ENCODE results near the gene IL22RA2. TPM values are rescaled to one million over a fixed set of nuclear protein-coding genes. Genes with fewer than 3 reads are reported as not detected.

Gene IL22RA2
- total RNA-seq, 1 experiment from 2014 or later = not detected

DNA sequence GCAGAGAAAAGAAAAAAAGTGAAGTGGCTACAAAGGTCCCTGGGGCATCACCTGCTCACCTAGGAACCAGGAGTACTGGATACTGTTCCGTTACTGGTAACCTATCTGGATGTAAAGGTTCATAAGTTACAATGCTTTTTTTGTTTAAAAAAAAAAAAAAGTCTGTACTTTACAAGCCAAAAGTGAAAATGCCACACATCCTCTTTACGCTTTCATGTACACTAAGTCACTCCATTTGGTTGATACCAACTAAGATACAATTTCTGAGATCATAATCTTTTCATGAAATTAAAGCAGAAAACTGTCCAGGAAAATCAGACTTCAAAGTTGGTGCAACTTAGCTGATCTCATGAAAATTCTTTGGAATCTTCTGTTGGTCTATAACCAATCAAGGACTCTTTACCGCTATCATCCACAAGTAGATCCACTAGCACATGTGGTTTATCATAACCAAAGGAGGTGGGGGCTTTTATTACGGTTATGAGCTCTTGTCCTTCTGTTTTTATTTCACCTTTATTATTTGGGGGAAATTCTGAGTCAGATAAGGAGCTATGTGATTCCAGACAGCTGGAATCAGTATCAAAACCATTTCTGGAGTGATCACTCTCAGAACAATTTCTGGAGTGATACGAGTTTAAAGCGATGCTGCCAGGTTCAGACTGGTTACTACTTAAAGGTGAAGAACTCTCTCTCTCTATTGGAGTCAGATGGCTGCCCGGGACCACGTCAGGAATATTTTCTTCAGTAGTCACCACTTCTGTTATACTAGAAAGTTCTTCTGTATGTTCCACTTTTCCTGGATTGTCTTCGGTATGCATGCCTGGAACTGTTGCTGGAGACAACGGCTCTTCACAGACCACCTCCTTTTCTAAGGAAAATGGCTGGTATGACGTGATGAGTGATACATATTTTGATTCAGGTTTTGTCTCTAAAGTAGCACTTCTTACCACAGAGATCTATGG is 24.5 kb upstream of the IL22RA2 start:
- no peak for DNase-seq (ENCODE audit: low read depth)

DNA sequence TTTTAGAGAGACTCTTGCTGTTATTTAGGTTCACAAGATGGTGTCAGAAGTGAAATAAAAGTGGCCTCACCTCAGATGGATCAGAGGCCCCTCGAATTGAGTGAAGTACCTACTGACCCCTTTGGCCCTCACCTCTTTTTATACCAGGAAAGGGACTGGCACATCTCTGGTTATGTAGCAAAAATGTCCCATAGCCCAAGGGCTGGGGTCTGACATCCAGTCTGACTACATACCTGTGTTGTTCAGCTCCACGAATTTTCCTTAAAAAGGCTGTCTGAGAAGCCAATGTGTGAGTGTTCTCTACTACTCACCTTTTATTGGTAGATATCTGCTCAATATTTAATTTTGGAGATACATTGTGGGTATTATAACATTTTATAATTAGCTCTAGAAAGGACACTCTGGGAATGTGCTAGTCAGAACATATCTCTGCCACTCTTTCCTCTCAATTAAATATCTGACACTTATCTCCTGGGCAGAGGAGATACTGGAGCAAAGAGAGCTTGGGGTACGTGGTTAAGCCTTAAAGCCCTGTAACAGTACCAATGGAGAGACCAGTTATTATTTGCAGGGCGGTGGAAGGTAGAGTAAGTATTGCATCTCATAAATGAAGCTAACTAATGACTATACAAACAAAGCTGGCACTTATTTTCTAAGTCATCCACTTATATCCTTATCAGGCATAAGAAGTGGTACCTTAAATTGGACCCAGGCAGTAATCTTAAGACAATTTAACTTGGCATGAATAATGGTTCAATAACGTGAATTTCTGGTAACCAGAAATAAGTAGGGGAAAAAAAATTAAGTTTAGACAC is 20.0 kb upstream of the IL22RA2 start:
- no peak for DNase-seq (ENCODE audit: low read depth)

DNA sequence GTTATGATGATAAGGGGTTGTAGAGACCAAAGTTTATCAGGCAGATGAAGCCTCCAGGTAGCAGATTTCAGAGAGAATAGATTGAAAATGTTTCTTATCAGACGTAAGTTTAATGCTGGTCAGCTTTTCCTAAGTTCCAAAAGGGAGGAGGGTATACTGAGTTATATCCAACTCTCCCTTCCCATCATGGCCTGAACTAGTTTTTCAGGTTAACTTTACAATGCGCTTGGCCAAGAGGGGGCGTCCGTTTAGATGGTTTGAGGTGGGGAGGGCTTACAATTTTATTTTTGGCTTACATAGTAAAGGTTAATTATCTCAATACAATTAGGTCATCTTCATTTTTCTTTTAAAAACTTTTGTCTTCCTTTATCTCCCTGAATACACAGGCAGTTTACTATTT is 19.4 kb upstream of the IL22RA2 start:
- no peak for DNase-seq (ENCODE audit: low read depth)

GRCh38 chr6:137191670-137192069 is 18.2 kb upstream of the IL22RA2 start:
- DNase-seq (ENCODE audit: low read depth) = no peak

DNA sequence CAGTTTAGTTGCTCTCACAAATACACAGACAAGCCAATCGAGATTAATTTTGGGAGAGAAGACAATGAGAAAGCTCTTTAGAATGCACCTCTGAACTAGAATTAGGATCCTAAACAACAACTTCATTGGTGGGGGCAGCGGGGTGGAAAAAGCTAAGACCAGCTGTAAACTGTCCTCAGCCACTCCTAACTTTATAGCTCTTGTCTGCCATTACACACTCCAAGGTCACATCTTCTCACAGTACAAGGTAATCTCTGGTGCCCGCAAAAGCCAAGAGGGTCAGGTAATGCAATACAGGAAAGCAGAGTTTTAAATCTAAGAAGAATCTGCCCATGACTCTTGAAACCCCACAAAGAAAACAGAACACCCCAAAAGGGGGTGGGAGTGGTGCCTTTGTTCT is 17.8 kb upstream of the IL22RA2 start:
- no peak for DNase-seq (ENCODE audit: low read depth)

DNA sequence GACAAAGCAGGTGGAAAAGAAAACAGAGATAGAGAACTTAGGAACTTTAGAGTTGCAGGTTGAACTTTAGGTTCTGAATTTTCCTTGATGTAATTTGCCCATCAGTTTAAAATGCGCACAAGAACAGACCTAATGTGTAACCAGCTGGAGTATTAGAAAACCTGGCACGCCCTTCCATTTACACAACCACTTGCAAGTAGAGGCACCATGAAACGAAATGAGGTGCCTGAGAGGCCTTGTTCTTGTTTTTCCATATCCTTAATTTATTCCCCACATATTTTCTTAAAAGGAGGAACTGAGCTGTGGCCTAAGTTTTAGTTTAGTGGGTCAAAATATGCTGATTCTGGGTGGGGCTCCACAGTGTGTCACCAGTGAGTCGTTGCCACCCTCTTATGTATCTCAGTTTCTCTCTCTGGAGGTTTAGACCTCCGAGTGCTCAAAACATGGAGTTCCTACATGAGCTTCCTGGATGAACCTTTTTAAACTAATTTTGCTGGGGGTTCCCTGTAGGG is 17.2 kb upstream of the IL22RA2 start:
- DNase-seq (ENCODE audit: low read depth) = no peak

DNA sequence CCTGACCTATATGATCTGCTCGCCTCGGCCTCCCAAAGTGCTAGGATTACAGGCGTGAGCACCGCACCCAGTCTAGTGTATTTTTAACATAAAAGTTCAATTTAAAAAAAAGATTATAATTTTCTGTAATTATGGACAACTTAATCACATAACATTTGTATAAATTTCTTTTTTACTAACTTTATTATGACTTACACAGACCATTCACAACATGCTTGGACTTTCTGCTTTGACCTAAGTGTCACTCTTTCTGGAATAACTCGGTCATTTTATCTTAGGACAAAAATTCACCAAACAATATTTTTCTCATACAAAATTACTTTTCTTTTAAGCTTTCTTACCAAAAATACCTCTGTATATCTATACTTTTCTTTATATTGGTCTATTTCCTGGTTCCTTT is 15.4 kb upstream of the IL22RA2 start:
- peak; percentile 33 for DNase-seq (ENCODE audit: low read depth)

- no peak for DNase-seq (ENCODE audit: low read depth)
Observed at GRCh38 chr6:137185290-137185689, 11.8 kb upstream of the IL22RA2 start.

DNA sequence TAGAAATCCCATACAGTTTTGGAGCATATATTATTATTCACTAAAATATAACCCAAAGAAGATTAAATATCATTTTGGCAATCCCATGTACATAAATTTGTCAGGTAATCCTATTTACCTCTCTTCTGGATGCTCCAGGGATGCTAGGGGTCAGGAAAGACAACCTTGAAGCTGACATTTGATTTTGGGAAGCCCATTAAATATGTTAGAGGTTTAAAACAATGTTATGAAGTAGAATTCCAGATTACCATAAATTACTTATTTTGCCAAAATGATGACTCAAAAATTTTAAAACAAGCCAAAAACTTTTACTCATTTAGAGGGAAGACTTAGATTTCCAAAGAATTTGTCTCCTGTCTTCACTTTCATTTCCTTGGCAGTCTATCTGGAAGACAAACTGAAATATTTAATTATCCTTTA is 9.2 kb upstream of the IL22RA2 start:
- DNase-seq (ENCODE audit: low read depth) = no peak

- DNase-seq (ENCODE audit: low read depth) = no peak
Observed at GRCh38 chr6:137181891-137182653, 8.6 kb upstream of the IL22RA2 start.

DNA sequence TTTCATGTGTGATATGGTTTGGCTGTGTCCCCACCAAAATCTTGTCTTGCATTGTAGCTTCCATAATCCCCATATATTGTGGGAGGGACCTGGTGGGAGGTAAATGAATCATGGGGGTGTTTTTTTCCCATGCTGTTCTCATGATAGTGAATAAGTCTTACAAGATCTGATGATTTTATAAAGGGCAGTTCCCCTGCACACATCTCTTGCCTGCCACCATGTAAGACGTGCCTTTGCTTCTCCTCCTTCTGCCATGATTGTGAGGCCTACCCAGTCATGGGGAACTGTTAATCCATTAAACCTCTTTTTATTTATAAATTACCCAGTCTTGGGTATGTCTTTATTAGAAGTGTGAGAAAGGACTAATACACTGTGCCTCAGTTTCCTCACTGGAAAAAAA is 4.2 kb upstream of the IL22RA2 start:
- DNase-seq (ENCODE audit: low read depth) = no peak

GRCh38 chr6:137176729-137177128 is 3.3 kb upstream of the IL22RA2 start:
- no peak for DNase-seq (ENCODE audit: low read depth)

GRCh38 chr6:137175868-137176245 is 2.4 kb upstream of the IL22RA2 start:
- no peak for DNase-seq (ENCODE audit: low read depth)

DNA sequence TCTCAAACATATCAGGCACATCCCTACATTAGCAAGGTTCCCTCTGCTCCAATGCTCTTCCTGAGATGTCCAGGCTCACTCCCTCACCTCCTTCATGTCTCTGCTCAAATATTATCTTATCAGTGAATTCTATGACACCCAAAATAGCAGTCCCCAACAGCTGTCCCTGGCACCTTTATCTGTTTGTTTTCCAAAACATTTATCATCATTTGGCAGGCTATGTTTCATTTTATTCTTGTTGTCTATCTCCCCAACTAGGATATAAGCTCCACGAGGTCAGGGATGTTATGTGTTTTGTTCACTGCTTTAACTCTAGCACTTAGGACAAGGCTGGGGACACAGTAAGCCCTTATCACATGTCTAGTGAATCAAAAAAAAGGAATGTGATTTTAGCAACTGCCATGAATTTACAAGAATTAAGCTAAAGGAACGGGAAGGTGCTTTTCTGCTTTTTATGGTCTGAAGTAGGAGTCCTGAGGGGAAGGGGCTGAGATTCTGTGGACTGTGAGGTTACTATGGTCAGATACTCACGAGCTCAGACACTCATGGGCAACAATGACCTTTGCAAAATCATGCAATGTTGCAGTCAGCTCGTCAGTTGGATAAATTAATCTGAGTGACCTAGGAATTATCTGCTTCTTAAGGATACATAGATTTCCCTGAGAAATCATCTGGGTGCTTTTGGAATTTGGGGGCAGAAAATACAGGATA is 1.9 kb upstream of the IL22RA2 start:
- DNase-seq (ENCODE audit: low read depth) = no peak

GRCh38 chr6:137172734-137173431 is 561 bp downstream of the IL22RA2 start:
- DNase-seq (ENCODE audit: low read depth) = no peak

DNA sequence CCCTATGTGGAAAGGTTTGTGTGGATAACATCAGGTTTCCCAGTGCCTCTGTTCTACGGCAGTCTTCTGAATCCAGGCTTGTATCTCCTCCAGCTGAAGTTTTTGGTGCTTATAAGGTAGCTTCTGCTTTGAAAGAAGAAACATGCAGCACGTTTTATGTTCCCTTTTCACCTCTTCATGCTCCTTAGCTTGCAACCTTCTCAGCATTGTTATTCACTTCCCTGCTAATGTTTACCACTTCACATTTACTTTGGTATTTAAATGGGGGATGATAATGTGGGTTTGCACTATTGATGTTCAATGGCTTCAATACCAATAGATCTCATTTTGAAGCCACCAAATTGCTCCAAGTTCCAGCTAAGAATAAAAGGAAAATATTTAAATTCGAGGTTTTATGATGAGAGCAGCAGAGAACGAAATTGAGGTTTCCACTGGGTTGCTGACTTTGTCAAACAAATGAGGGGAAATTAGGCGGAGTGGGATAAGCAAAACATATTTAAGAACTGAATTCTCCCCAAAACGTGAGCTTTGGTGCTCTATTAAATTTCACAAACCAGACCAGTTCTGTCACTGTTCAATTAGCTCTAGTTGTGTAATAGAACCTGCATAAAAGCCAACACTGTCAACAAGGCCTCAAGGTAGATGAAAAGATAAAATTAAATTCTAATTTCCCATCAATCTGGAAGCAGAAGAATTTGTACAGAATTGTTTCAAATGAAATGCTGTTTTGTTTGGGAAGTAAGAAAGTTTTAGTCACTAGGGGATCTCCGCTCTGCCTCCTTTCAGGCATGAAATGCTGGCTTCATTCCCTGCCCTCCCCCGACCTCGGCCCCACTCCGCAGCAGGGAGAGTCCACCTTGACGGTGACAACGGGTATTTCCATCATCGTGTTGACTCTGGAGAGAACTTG is 1.4 kb downstream of the IL22RA2 start:
- DNase-seq (ENCODE audit: low read depth) = no peak

- no peak for DNase-seq (ENCODE audit: low read depth)
Observed at GRCh38 chr6:137171053-137171374, 2.4 kb downstream of the IL22RA2 start.

DNA sequence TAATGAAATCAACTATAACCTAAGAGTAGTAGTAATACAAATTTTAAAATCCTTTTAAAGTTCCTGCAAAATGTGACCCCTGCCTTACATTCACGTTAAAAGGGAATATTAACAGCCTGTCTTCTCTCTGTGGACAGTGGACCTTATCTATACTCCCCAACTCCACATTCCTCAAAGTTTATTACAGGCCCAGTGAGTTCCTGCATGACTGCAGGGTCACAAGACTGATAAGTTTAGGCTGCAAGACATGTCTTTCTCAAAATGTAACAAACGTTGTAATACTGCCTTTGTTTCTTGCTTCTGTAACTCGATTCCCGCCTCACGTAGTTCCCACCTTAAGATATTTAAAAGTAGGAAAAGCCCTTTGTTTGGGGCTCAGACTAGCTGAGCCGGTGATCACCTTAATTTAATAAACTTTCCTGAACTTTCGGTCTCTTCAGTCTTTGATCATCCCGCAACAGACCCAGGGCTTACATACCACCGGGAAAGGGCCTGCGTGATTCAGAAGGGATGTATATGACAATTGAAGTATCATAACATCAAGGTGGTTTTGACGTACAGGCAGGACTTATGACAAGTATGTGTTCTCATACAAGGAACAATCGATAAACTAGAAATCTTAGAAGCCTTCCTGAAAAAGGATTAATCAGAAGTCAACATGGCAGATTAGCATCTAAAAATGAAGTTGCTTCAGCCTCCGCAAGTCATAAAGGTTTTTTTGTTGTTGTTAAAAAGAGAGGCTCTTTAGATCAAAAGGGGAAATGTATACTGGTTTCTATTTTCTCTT is 3.0 kb downstream of the IL22RA2 start:
- no peak for DNase-seq (ENCODE audit: low read depth)
